ENCODE data around the gene LTBP2.

GRCh38 chr14:74515891-74516412 is 96.1 kb downstream of the LTBP2 start:
- TF ChIP-seq POLR2A (IDR thresholded peaks at IDR 0.05; ENCODE audit: low read depth, low read length) (no peak), POLR2AphosphoS5 (IDR thresholded peaks at IDR 0.05; ENCODE audit: low read depth, low read length) (no peak)

Data from GM12892 (cell line).